Neural progenitor cell (in vitro differentiated cells): ENCODE measurements around the gene PGK1. TPM values are rescaled to one million over a fixed set of nuclear protein-coding genes. Genes with fewer than 3 reads are reported as not detected.

Experiments
- DNase-seq: peaks from one replicate; pipeline ENCODE4 v3.0.0-alpha.2; 2016; ENCODE audit warnings: low spot score
- H2AFZ ChIP-seq: fragments of 200-600 bp; sonication (generic); replicated peaks from 2 replicates; pipeline ENCODE4 v1.6.1; 2016; ENCODE audit warnings: antibody characterized with exemption
- H3F3A ChIP-seq: fragments of 200-600 bp; sonication (generic); 2 replicates; pipeline ENCODE4 v1.6.1; 2016; ENCODE audit warnings: antibody characterized with exemption, low read depth
- H3K27ac ChIP-seq: fragments of 200-600 bp; sonication (generic); 2 replicates; pipeline ENCODE4 v1.5.1; 2016; ENCODE audit warnings: mild to moderate bottlenecking
- H3K27me3 ChIP-seq: fragments of 200-600 bp; sonication (generic); 2 replicates; pipeline ENCODE4 v1.6.1; 2016; ENCODE audit warnings: mild to moderate bottlenecking, moderate library complexity
- H3K36me3 ChIP-seq: fragments of 200-600 bp; sonication (generic); 2 replicates; pipeline ENCODE4 v1.5.1; 2016
- H3K4me1 ChIP-seq: fragments of 200-600 bp; sonication (generic); 2 replicates; pipeline ENCODE4 v1.6.1; 2016; ENCODE audit warnings: mixed run types
- H3K4me2 ChIP-seq: fragments of 200-600 bp; sonication (generic); 2 replicates; pipeline ENCODE4 v1.6.1; 2016
- H3K4me3 ChIP-seq: fragments of 200-600 bp; sonication (generic); 2 replicates; pipeline ENCODE4 v1.5.1; 2016
- H3K79me2 ChIP-seq: fragments of 200-600 bp; sonication (generic); 2 replicates; pipeline ENCODE4 v1.6.1; 2016; ENCODE audit warnings: low read depth
- H3K9ac ChIP-seq: fragments of 200-600 bp; sonication (generic); 2 replicates; pipeline ENCODE4 v1.6.1; 2016
- H3K9me3 ChIP-seq: fragments of 200-600 bp; sonication (generic); 2 replicates; pipeline ENCODE4 v1.5.1; 2016; ENCODE audit warnings: low read depth
- H4K20me1 ChIP-seq: fragments of 200-600 bp; sonication (generic); 2 replicates; pipeline ENCODE4 v1.6.1; 2016; ENCODE audit warnings: low read depth
- H3K27ac Mint-ChIP-seq: 3 replicates; pipeline ENCODE4 v1.8.0; 2021; ENCODE audit warnings: mixed read lengths
- H3K27me3 Mint-ChIP-seq: 2 replicates; pipeline ENCODE4 v1.8.0; 2022; ENCODE audit warnings: low read depth, mild to moderate bottlenecking, inconsistent platforms, moderate library complexity, mixed read lengths; ENCODE audit not compliant: insufficient read depth
- H3K36me3 Mint-ChIP-seq: 3 replicates; pipeline ENCODE4 v1.8.0; 2021; ENCODE audit warnings: mixed read lengths
- H3K4me1 Mint-ChIP-seq: 3 replicates; pipeline ENCODE4 v1.8.0; 2021; ENCODE audit warnings: mixed read lengths
- H3K4me3 Mint-ChIP-seq: 3 replicates; pipeline ENCODE4 v1.8.0; 2021; ENCODE audit warnings: mild to moderate bottlenecking, moderate library complexity, mixed read lengths
- H3K9me3 Mint-ChIP-seq: 3 replicates; pipeline ENCODE4 v1.8.0; 2020; ENCODE audit warnings: mixed read lengths
- EZH2 ChIP-seq: fragments of 200-600 bp; sonication (generic); IDR thresholded peaks from 2 replicates; pipeline ENCODE4 v1.6.1; 2017; ENCODE audit warnings: antibody characterized with exemption, mild to moderate bottlenecking, moderate library complexity
- EZH2phosphoT487 ChIP-seq: fragments of 200-600 bp; sonication (generic); IDR thresholded peaks from 2 replicates; pipeline ENCODE4 v1.6.1; 2017; ENCODE audit warnings: antibody characterized with exemption
- total RNA-seq: library from RNA; depleted of rRNA; stranded (reverse); fragments of >200 nt; gene quantifications from 2 replicates; pipeline ENCODE4 v1.2.3, GENCODE V29; 2015; ENCODE audit warnings: low replicate concordance
- TF ChIP-seq, protein P1 (sequence below): fragments of 200-600 bp; sonication (generic); IDR thresholded peaks from 2 replicates; pipeline ENCODE4 v1.5.1; 2017; ENCODE audit warnings: antibody characterized with exemption, mild to moderate bottlenecking

PGK1 gene
- total RNA-seq, 1 donor from 2014 or later, result 446 TPM

DNA sequence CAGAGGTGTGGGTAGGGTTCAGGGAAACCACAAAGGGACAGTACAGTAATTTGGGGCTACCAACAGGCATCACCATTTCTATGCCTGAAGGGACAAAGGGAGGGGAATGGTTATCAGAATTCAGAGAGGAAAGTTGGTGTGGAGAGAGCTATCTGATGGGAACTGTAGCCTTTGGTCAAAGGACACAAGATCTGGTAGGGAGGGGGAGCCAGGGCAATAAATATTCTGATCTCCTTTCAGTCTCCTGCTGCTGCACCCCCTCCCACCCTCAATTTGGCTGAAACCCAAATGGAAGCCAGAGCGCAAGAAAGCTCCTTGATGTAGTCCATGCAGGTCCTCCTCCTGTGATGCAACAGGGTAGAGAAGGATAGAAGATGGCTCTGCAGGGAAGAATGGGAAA, 14.6 kb downstream of the PGK1 start:
- no peak for TF ChIP-seq EZH2phosphoT487
- TF ChIP-seq, protein P1, sequence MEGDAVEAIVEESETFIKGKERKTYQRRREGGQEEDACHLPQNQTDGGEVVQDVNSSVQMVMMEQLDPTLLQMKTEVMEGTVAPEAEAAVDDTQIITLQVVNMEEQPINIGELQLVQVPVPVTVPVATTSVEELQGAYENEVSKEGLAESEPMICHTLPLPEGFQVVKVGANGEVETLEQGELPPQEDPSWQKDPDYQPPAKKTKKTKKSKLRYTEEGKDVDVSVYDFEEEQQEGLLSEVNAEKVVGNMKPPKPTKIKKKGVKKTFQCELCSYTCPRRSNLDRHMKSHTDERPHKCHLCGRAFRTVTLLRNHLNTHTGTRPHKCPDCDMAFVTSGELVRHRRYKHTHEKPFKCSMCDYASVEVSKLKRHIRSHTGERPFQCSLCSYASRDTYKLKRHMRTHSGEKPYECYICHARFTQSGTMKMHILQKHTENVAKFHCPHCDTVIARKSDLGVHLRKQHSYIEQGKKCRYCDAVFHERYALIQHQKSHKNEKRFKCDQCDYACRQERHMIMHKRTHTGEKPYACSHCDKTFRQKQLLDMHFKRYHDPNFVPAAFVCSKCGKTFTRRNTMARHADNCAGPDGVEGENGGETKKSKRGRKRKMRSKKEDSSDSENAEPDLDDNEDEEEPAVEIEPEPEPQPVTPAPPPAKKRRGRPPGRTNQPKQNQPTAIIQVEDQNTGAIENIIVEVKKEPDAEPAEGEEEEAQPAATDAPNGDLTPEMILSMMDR, result no peak
- TF ChIP-seq EZH2, result no peak
- Histone ChIP-seq H3K9me3 (no peaks in the 10 kb centered on the region), H3K79me2 (peaks cover 50% of the 10 kb centered on the region), H4K20me1 (peaks cover 77% of the 10 kb centered on the region), H3K36me3 (no peaks in the 10 kb centered on the region), H3K9ac (no peak overlapping the region), H3K4me1 (no peaks in the 10 kb centered on the region), H3K4me2 (no peak overlapping the region), H3K4me3 (no peak overlapping the region), H3K27ac (no peak overlapping the region), H3F3A (no peaks in the 10 kb centered on the region), H2AFZ (no peak overlapping the region), H3K27me3 (no peaks in the 10 kb centered on the region)
- H3K4me1 Mint-ChIP-seq, result no peaks in the 10 kb centered on the region
- H3K9me3 Mint-ChIP-seq, result no peaks in the 10 kb centered on the region
- no peak for DNase-seq
- H3K4me3 Mint-ChIP-seq, result no peak overlapping the region
- H3K27me3 Mint-ChIP-seq, result no peaks in the 10 kb centered on the region
- H3K27ac Mint-ChIP-seq, result no peak overlapping the region
- H3K36me3 Mint-ChIP-seq, result peaks cover 15% of the 10 kb centered on the region

DNA sequence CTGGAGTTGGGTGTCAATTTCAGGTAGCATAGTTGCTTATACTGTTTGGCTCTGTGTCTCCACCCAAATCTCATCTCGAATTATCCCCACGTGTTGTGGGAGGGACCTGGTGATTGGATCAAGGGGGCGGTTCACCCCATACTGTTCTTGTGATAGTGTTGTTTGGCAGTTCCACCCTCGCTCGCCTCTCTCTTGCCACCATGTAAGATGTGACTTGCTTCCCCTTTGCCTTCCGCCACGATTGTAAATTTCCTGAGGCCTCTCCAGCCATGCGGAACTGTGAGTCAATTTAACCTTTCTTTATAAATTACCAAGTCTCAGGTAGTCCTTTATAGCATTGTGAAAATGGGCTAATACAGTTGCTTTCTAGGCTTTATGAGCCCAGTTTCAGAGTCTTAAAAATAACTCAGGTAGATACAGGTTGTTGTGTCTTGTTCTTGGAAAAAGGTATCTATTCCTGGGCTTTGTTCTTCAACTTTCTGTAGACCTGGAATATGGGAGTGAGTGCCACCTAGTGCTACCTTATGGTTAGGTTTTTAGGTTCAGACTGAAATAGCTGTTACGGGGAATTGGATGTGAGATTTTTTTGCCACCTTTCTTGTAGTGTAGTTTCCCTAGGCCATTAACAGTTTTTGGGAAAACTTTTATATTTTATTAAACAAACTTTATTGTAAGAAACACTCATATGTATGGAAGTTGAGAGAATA, 15.6 kb downstream of the PGK1 start:
- no peak overlapping the region for H2AFZ ChIP-seq
- no peak for DNase-seq
- Mint-ChIP-seq H3K27me3 (no peaks in the 10 kb centered on the region), H3K4me3 (no peak overlapping the region), H3K9me3 (no peaks in the 10 kb centered on the region), H3K36me3 (peaks cover 21% of the 10 kb centered on the region), H3K4me1 (no peaks in the 10 kb centered on the region), H3K27ac (no peak overlapping the region)
- peaks cover 73% of the 10 kb centered on the region for H4K20me1 ChIP-seq
- H3K27ac ChIP-seq, result no peak overlapping the region
- H3K4me1 ChIP-seq, result no peaks in the 10 kb centered on the region
- H3K9ac ChIP-seq, result no peak overlapping the region
- H3K9me3 ChIP-seq, result no peaks in the 10 kb centered on the region
- no peak overlapping the region for H3K4me2 ChIP-seq
- H3F3A ChIP-seq, result no peaks in the 10 kb centered on the region
- TF ChIP-seq EZH2 (no peak), EZH2phosphoT487 (no peak)
- TF ChIP-seq, protein P1, result peak; percentile 39
- no peaks in the 10 kb centered on the region for H3K27me3 ChIP-seq
- H3K79me2 ChIP-seq, result peaks cover 43% of the 10 kb centered on the region
- H3K36me3 ChIP-seq, result peaks cover 6% of the 10 kb centered on the region
- H3K4me3 ChIP-seq, result no peak overlapping the region

DNA sequence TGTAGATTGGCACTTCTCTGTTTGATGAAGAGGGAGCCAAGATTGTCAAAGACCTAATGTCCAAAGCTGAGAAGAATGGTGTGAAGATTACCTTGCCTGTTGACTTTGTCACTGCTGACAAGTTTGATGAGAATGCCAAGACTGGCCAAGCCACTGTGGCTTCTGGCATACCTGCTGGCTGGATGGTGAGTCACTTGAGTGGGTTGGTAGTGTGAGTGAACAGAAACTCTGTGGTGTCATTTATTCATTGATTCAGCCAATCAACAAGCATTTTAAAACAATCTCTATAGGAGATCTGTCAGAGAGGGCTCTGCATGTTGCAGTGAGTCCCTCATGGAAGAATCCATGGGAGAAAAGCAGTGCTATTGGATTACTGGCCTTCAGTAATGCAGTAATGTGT, 19.1 kb downstream of the PGK1 start:
- no peak overlapping the region for H3K27ac Mint-ChIP-seq
- no peak overlapping the region for H3K4me3 Mint-ChIP-seq
- Histone ChIP-seq H3K4me2 (no peak overlapping the region), H3K27me3 (no peaks in the 10 kb centered on the region), H3K9ac (no peak overlapping the region), H3K4me1 (no peaks in the 10 kb centered on the region), H3K9me3 (no peaks in the 10 kb centered on the region), H2AFZ (no peak overlapping the region), H3K79me2 (peaks cover 22% of the 10 kb centered on the region), H3F3A (peaks cover 6% of the 10 kb centered on the region), H3K27ac (no peak overlapping the region), H4K20me1 (peaks cover 47% of the 10 kb centered on the region), H3K4me3 (no peak overlapping the region), H3K36me3 (peaks cover 6% of the 10 kb centered on the region)
- H3K36me3 Mint-ChIP-seq, result peaks cover 12% of the 10 kb centered on the region
- no peaks in the 10 kb centered on the region for H3K4me1 Mint-ChIP-seq
- DNase-seq, result no peak
- H3K27me3 Mint-ChIP-seq, result no peaks in the 10 kb centered on the region
- H3K9me3 Mint-ChIP-seq, result no peaks in the 10 kb centered on the region
- TF ChIP-seq, protein P1, result no peak
- TF ChIP-seq EZH2phosphoT487, result no peak
- TF ChIP-seq EZH2, result no peak
